ENCODE measurements around the gene MESP1.

Gene MESP1

GRCh38 chr15:89772932-89773583, 22.0 kb upstream of the MESP1 start:
- H3K4me1 ChIP-seq (ENCODE audit: insufficient read depth, low read length, poor library complexity, severe bottlenecking): peaks cover 4% of the 10 kb centered on the region
- H3K27me3 ChIP-seq (ENCODE audit: insufficient read depth, low read length, poor library complexity, severe bottlenecking): no peaks in the 10 kb centered on the region
- no peaks in the 10 kb centered on the region for H3F3A ChIP-seq (ENCODE audit: low read depth)
- no peaks in the 10 kb centered on the region for H3K36me3 ChIP-seq (ENCODE audit: insufficient read depth, low read length)
- H3K9ac ChIP-seq (ENCODE audit: low read depth, low read length, poor library complexity, severe bottlenecking): no peak overlapping the region
- H3K9me2 ChIP-seq (replicated peaks; ENCODE audit: low read depth, low read length): no peaks in the 10 kb centered on the region
- H2AFZ ChIP-seq (ENCODE audit: low read length): no peak overlapping the region
- no peaks in the 10 kb centered on the region for H4K20me1 ChIP-seq (ENCODE audit: insufficient read depth, low read length, poor library complexity, severe bottlenecking)
- TF ChIP-seq EZH2phosphoT487 (IDR thresholded peaks at IDR 0.05; ENCODE audit: borderline replicate concordance) (no peak), CTCF (conservative IDR thresholded peaks at IDR 0.05; ENCODE audit: low read length) (peak; percentile 46)
- H3K79me2 ChIP-seq (ENCODE audit: insufficient read depth, low read length): no peaks in the 10 kb centered on the region
- H3K4me3 ChIP-seq (ENCODE audit: low read length, poor library complexity, severe bottlenecking): no peak overlapping the region
- H3K4me2 ChIP-seq (ENCODE audit: low read depth, low read length, poor library complexity, severe bottlenecking): no peak overlapping the region
- H3K9me3 ChIP-seq (ENCODE audit: insufficient read depth, low read depth, low read length): no peaks in the 10 kb centered on the region

- Histone ChIP-seq H3K36me3 (ENCODE audit: insufficient read depth, low read length) (no peaks in the 10 kb centered on the region), H3K9me2 (replicated peaks; ENCODE audit: low read depth, low read length) (no peaks in the 10 kb centered on the region), H3F3A (ENCODE audit: low read depth) (no peaks in the 10 kb centered on the region), H3K4me1 (ENCODE audit: insufficient read depth, low read length, poor library complexity, severe bottlenecking) (no peaks in the 10 kb centered on the region), H2AFZ (ENCODE audit: low read length) (no peak overlapping the region), H3K4me2 (ENCODE audit: low read depth, low read length, poor library complexity, severe bottlenecking) (no peak overlapping the region), H3K4me3 (ENCODE audit: low read length, poor library complexity, severe bottlenecking) (no peak overlapping the region), H3K9ac (ENCODE audit: low read depth, low read length, poor library complexity, severe bottlenecking) (no peak overlapping the region), H3K79me2 (ENCODE audit: insufficient read depth, low read length) (no peaks in the 10 kb centered on the region), H3K9me3 (ENCODE audit: insufficient read depth, low read depth, low read length) (no peaks in the 10 kb centered on the region), H4K20me1 (ENCODE audit: insufficient read depth, low read length, poor library complexity, severe bottlenecking) (no peaks in the 10 kb centered on the region), H3K27me3 (ENCODE audit: insufficient read depth, low read length, poor library complexity, severe bottlenecking) (no peaks in the 10 kb centered on the region)
- TF ChIP-seq CTCF (conservative IDR thresholded peaks at IDR 0.05; ENCODE audit: low read length) (no peak), EZH2phosphoT487 (IDR thresholded peaks at IDR 0.05; ENCODE audit: borderline replicate concordance) (no peak)
Measured at GRCh38 chr15:89770041-89770440, 19.0 kb upstream of the MESP1 start.

GRCh38 chr15:89769366-89769765, 18.3 kb upstream of the MESP1 start:
- Histone ChIP-seq H4K20me1 (ENCODE audit: insufficient read depth, low read length, poor library complexity, severe bottlenecking) (no peaks in the 10 kb centered on the region), H3K4me3 (ENCODE audit: low read length, poor library complexity, severe bottlenecking) (no peak overlapping the region), H3K36me3 (ENCODE audit: insufficient read depth, low read length) (no peaks in the 10 kb centered on the region), H3F3A (ENCODE audit: low read depth) (no peaks in the 10 kb centered on the region), H3K27me3 (ENCODE audit: insufficient read depth, low read length, poor library complexity, severe bottlenecking) (no peaks in the 10 kb centered on the region), H3K9me2 (replicated peaks; ENCODE audit: low read depth, low read length) (no peaks in the 10 kb centered on the region), H2AFZ (ENCODE audit: low read length) (no peak overlapping the region), H3K4me1 (ENCODE audit: insufficient read depth, low read length, poor library complexity, severe bottlenecking) (no peaks in the 10 kb centered on the region), H3K9ac (ENCODE audit: low read depth, low read length, poor library complexity, severe bottlenecking) (no peak overlapping the region), H3K4me2 (ENCODE audit: low read depth, low read length, poor library complexity, severe bottlenecking) (no peak overlapping the region), H3K9me3 (ENCODE audit: insufficient read depth, low read depth, low read length) (no peaks in the 10 kb centered on the region), H3K79me2 (ENCODE audit: insufficient read depth, low read length) (no peaks in the 10 kb centered on the region)
- TF ChIP-seq CTCF (conservative IDR thresholded peaks at IDR 0.05; ENCODE audit: low read length): no peak
- TF ChIP-seq EZH2phosphoT487 (IDR thresholded peaks at IDR 0.05; ENCODE audit: borderline replicate concordance): no peak
